ENCODE data around the gene PRR15L. TPM values are rescaled to one million over a fixed set of nuclear protein-coding genes. Genes with fewer than 3 reads are reported as not detected.

Gene PRR15L
- total and polyA plus RNA-seq, 2 donors (not counting 1 experiment from before 2014, with no cell fraction given): not detected

DNA sequence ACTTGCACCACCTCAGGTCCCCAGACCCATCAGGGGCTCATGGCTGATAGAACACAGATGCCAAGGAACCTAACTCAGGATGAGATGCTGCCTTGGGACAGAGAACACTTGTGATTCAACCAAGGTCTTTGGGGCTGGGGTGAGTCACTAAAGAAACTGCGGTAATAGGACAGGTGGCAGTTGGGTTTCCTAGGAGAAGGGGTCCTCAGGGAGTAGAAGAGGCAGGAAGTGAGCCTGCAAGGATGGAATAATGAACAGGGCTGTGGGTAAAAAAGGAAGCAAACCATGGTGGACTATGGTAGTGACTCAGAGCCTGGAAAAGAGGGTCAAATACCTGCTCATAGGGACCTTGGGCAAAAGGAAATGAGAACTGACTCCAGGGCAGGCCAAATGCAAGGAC is 22.8 kb downstream of the PRR15L start:
- Mint-ChIP-seq H3K9me3 (ENCODE audit: insufficient read depth) (no peaks in the 10 kb centered on the region), H3K27ac (no peak overlapping the region), H3K27me3 (no peaks in the 10 kb centered on the region), H3K4me3 (no peak overlapping the region), H3K4me1 (no peaks in the 10 kb centered on the region)
- ATAC-seq (ENCODE audit: low read depth) (no peak), DNase-seq (no peak)
- Histone ChIP-seq H3K4me3 (ENCODE audit: control extremely low read depth in 1 of 5, extremely low read depth in 1 of 5, insufficient read depth in 1 of 5, low read depth in 2 of 5, low read length in 4 of 5) (no peak overlapping the region), H3K4me2 (replicated peaks; ENCODE audit: low read depth, low read length, poor library complexity, severe bottlenecking) (no peak overlapping the region), H3K27ac (ENCODE audit: low read length in 2 of 2) (no peak overlapping the region), H3K4me1 (ENCODE audit: control insufficient read depth in 2 of 2, insufficient read depth in 2 of 2, low read length in 2 of 2) (no peaks in the 10 kb centered on the region), H3K9me3 (ENCODE audit: control extremely low read depth in 1 of 3, control insufficient read depth in 2 of 3, insufficient read depth in 1 of 3, low read length in 2 of 3) (no peaks in the 10 kb centered on the region), H3K79me2 (ENCODE audit: control insufficient read depth, insufficient read depth, low read length) (peaks cover 2% of the 10 kb centered on the region), H3K36me3 (replicated peaks in 1 of 2; ENCODE audit: control extremely low read depth in 1 of 2, control insufficient read depth in 1 of 2, extremely low read depth in 1 of 2, insufficient read depth in 2 of 2, low read length in 1 of 2) (peaks cover 0 to 8% of the 10 kb centered on the region in 2 experiments), H4K20me1 (ENCODE audit: control insufficient read depth, insufficient read depth, low read length, poor library complexity, severe bottlenecking) (no peaks in the 10 kb centered on the region), H3K9ac (ENCODE audit: low read length) (no peak overlapping the region), H3K27me3 (replicated peaks in 1 of 4; ENCODE audit: control extremely low read depth in 1 of 4, control insufficient read depth in 3 of 4, insufficient read depth in 4 of 4, low read length in 3 of 4) (no peaks in the 10 kb centered on the region), H2AFZ (ENCODE audit: insufficient read depth, low read depth, low read length, poor library complexity, severe bottlenecking) (no peak overlapping the region)
- no peak for TF ChIP-seq EZH2 (IDR thresholded peaks at IDR 0.05; ENCODE audit: borderline replicate concordance, insufficient read depth, low read depth, low read length, poor library complexity, severe bottlenecking)
- TF ChIP-seq, protein P1, sequence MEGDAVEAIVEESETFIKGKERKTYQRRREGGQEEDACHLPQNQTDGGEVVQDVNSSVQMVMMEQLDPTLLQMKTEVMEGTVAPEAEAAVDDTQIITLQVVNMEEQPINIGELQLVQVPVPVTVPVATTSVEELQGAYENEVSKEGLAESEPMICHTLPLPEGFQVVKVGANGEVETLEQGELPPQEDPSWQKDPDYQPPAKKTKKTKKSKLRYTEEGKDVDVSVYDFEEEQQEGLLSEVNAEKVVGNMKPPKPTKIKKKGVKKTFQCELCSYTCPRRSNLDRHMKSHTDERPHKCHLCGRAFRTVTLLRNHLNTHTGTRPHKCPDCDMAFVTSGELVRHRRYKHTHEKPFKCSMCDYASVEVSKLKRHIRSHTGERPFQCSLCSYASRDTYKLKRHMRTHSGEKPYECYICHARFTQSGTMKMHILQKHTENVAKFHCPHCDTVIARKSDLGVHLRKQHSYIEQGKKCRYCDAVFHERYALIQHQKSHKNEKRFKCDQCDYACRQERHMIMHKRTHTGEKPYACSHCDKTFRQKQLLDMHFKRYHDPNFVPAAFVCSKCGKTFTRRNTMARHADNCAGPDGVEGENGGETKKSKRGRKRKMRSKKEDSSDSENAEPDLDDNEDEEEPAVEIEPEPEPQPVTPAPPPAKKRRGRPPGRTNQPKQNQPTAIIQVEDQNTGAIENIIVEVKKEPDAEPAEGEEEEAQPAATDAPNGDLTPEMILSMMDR (IDR thresholded peaks at IDR 0.05): no peak
- WGBS (ENCODE audit: insufficient coverage): 62% methylated on average over 1 of the region's 1 CpG
- CTCF ChIA-PET: interaction anchor here (1.4 kb wide), 1 partner anchor 12 kb away, joined by 5 read pairs; no protein-coding TSS in a partner anchor
- intact Hi-C loops (cut with micrococcal nuclease): no loop called here
- POLR2A ChIA-PET: no interaction called here

DNA sequence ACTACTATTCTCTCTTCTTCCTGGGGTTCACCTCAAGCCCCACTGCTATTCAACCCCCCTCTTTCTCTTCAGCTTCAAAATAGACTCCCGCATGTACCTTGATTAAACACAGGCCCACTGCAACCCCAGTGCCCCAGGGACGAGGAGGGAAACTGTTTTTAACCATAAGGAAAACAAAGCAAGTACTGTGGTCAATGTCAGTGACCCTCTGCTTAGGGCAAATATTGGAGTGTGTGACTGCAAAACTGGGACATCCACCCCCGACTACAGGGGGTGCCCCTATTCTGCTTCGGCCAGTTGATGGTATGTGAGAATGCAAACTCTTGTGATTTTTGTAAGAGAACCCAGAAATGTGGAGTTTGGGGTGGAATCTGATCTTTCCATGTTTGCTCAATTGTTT is 25.8 kb downstream of the PRR15L start:
- CTCF ChIA-PET: no interaction called here
- no peaks in the 10 kb centered on the region for H3K79me2 ChIP-seq (ENCODE audit: control insufficient read depth, insufficient read depth, low read length)
- no peaks in the 10 kb centered on the region for H4K20me1 ChIP-seq (ENCODE audit: control insufficient read depth, insufficient read depth, low read length, poor library complexity, severe bottlenecking)
- H3K27ac ChIP-seq (ENCODE audit: low read length in 2 of 2): no peak overlapping the region
- no peak overlapping the region for H3K4me2 ChIP-seq (replicated peaks; ENCODE audit: low read depth, low read length, poor library complexity, severe bottlenecking)
- ATAC-seq (ENCODE audit: low read depth): no peak
- intact Hi-C loops (cut with micrococcal nuclease): no loop called here
- no peaks in the 10 kb centered on the region for H3K27me3 ChIP-seq (replicated peaks in 1 of 4; ENCODE audit: control extremely low read depth in 1 of 4, control insufficient read depth in 3 of 4, insufficient read depth in 4 of 4, low read length in 3 of 4)
- Mint-ChIP-seq H3K9me3 (ENCODE audit: insufficient read depth) (no peaks in the 10 kb centered on the region), H3K4me1 (no peaks in the 10 kb centered on the region), H3K27ac (no peak overlapping the region), H3K4me3 (no peak overlapping the region), H3K27me3 (no peaks in the 10 kb centered on the region)
- H3K36me3 ChIP-seq (replicated peaks in 1 of 2; ENCODE audit: control extremely low read depth in 1 of 2, control insufficient read depth in 1 of 2, extremely low read depth in 1 of 2, insufficient read depth in 2 of 2, low read length in 1 of 2): peaks cover 8 to 21% of the 10 kb centered on the region in 2 experiments
- no peak overlapping the region for H2AFZ ChIP-seq (ENCODE audit: insufficient read depth, low read depth, low read length, poor library complexity, severe bottlenecking)
- H3K9me3 ChIP-seq (ENCODE audit: control extremely low read depth in 1 of 3, control insufficient read depth in 2 of 3, insufficient read depth in 1 of 3, low read length in 2 of 3): no peaks in the 10 kb centered on the region
- no peaks in the 10 kb centered on the region for H3K4me1 ChIP-seq (ENCODE audit: control insufficient read depth in 2 of 2, insufficient read depth in 2 of 2, low read length in 2 of 2)
- TF ChIP-seq, protein P1 (IDR thresholded peaks at IDR 0.05): no peak
- no peak for TF ChIP-seq EZH2 (IDR thresholded peaks at IDR 0.05; ENCODE audit: borderline replicate concordance, insufficient read depth, low read depth, low read length, poor library complexity, severe bottlenecking)
- no peak overlapping the region for H3K4me3 ChIP-seq (ENCODE audit: control extremely low read depth in 1 of 5, extremely low read depth in 1 of 5, insufficient read depth in 1 of 5, low read depth in 2 of 5, low read length in 4 of 5)
- POLR2A ChIA-PET: no interaction called here
- WGBS (ENCODE audit: insufficient coverage): 90% methylated on average over 2 of the region's 4 CpGs
- no peak overlapping the region for H3K9ac ChIP-seq (ENCODE audit: low read length)
- no peak for DNase-seq

Measured in B cell (primary cell).